B cell (primary cell): ENCODE results near the gene FARP1. TPM values are rescaled to one million over a fixed set of nuclear protein-coding genes. Genes with fewer than 3 reads are reported as not detected.

Experiments
- ATAC-seq: fragments of 200-7000 bp; cut with Tn5 transposase; one replicate; pipeline ENCODE4 v1.10.0; 2021; ENCODE audit warnings: low read depth, mild to moderate bottlenecking, moderate number of reproducible peaks, moderate library complexity
- CTCF ChIA-PET: fragments of 350-600 bp; sonication (Branson Sonifier 250); formaldehyde crosslinking; loops from one replicate; lab custom pipeline; 2021; ENCODE audit warnings: antibody characterized with exemption, inconsistent platforms; lab: Charles Lee
- POLR2A ChIA-PET: fragments of 350-600 bp; sonication (Branson Sonifier 250); formaldehyde crosslinking; loops from one replicate; lab custom pipeline; 2021; ENCODE audit warnings: antibody characterized with exemption; lab: Charles Lee
- DNase-seq: peaks from one replicate; pipeline ENCODE4 v3.0.0; 2013
- H2AFZ ChIP-seq: 2 replicates; pipeline ENCODE4 v1.6.1; 2012; ENCODE audit warnings: mild to moderate bottlenecking, low read depth, low read length; ENCODE audit not compliant: insufficient read depth, poor library complexity, severe bottlenecking
- H3K27ac ChIP-seq, 2 donors: 1 replicate in 1 of 2; 2 replicates in 1 of 2; pipeline ENCODE4 v1.5.1; 2012 to 2013; ENCODE audit warnings: low read length in 2 of 2, mild to moderate bottlenecking in 2 of 2, moderate library complexity in 1 of 2
- H3K27me3 ChIP-seq, 4 experiments: fragments of 200-600 bp in 1 of 4; sonication (generic) in 1 of 4; replicated peaks in 1 of 4; 1 replicate in 2 of 4; 2 replicates in 2 of 4; pipeline versions ENCODE4 v1.6.1 to v1.7.0; 2013 to 2016; ENCODE audit warnings: low read length in 3 of 4, mild to moderate bottlenecking in 2 of 4, mixed read lengths in 1 of 4, moderate library complexity in 1 of 4; ENCODE audit not compliant: insufficient read depth in 4 of 4, control insufficient read depth in 3 of 4; ENCODE audit errors: control extremely low read depth in 1 of 4
- H3K36me3 ChIP-seq, 2 experiments: replicated peaks in 1 of 2; 1 replicate in 1 of 2; 2 replicates in 1 of 2; pipeline versions ENCODE4 v1.6.1 to v1.7.1; 2013; ENCODE audit warnings: low read length in 1 of 2; ENCODE audit not compliant: insufficient read depth in 2 of 2, control insufficient read depth in 1 of 2; ENCODE audit errors: control extremely low read depth in 1 of 2, extremely low read depth in 1 of 2
- H3K4me1 ChIP-seq, 2 donors: fragments of 200-600 bp in 1 of 2; sonication (generic) in 1 of 2; 1 replicate in 1 of 2; 2 replicates in 1 of 2; pipeline versions ENCODE4 v1.5.1 to v1.6.1; 2013 to 2017; ENCODE audit warnings: low read length in 2 of 2; ENCODE audit not compliant: control insufficient read depth in 2 of 2, insufficient read depth in 2 of 2
- H3K4me2 ChIP-seq: replicated peaks from 2 replicates; pipeline ENCODE3; 2012; ENCODE audit warnings: mild to moderate bottlenecking, low read depth, low read length; ENCODE audit not compliant: poor library complexity, severe bottlenecking
- H3K4me3 ChIP-seq, 5 experiments: fragments of 200-600 bp in 1 of 5; sonication (generic) in 1 of 5; 1 replicate in 3 of 5; 2 replicates in 2 of 5; pipeline versions ENCODE4 v1.5.1 to v1.7.0; 2011 to 2016; ENCODE audit warnings: low read length in 4 of 5, mild to moderate bottlenecking in 4 of 5, low read depth in 2 of 5, control low read depth in 1 of 5, moderate library complexity in 1 of 5; ENCODE audit not compliant: insufficient read depth in 1 of 5; ENCODE audit errors: control extremely low read depth in 1 of 5, extremely low read depth in 1 of 5
- H3K79me2 ChIP-seq: fragments of 200-600 bp; sonication (generic); one replicate; pipeline ENCODE4 v1.6.0; 2016; ENCODE audit warnings: low read length; ENCODE audit not compliant: control insufficient read depth, insufficient read depth
- H3K9ac ChIP-seq: fragments of 200-600 bp; sonication (generic); 2 replicates; pipeline ENCODE4 v1.6.1; 2017; ENCODE audit warnings: mild to moderate bottlenecking, low read length, moderate library complexity
- H3K9me3 ChIP-seq, 3 donors: one replicate each; pipeline versions ENCODE4 v1.6.1 to v1.7.1; 2013; ENCODE audit warnings: low read length in 2 of 3; ENCODE audit not compliant: control insufficient read depth in 2 of 3, insufficient read depth in 1 of 3; ENCODE audit errors: control extremely low read depth in 1 of 3
- H4K20me1 ChIP-seq: 2 replicates; pipeline ENCODE4 v1.6.0; 2012; ENCODE audit warnings: mild to moderate bottlenecking, low read length; ENCODE audit not compliant: insufficient read depth, control insufficient read depth, poor library complexity, severe bottlenecking
- H3K27ac Mint-ChIP-seq: one replicate; pipeline ENCODE4 v1.8.0; 2021; ENCODE audit warnings: mixed read lengths
- H3K27me3 Mint-ChIP-seq: one replicate; pipeline ENCODE4 v1.8.0; 2021; ENCODE audit warnings: mixed read lengths
- H3K4me1 Mint-ChIP-seq: one replicate; pipeline ENCODE4 v1.8.0; 2021; ENCODE audit warnings: mixed read lengths
- H3K4me3 Mint-ChIP-seq: one replicate; pipeline ENCODE4 v1.8.0; 2021; ENCODE audit warnings: mixed read lengths
- H3K9me3 Mint-ChIP-seq: one replicate; pipeline ENCODE4 v1.8.0; 2022; ENCODE audit warnings: mixed read lengths; ENCODE audit not compliant: insufficient read depth
- CTCF ChIP-seq: fragments of 200-600 bp; IDR thresholded peaks from one replicate; pipeline ENCODE4 v1.8.0; 2022; ENCODE audit warnings: antibody characterized with exemption, mild to moderate bottlenecking
- EZH2 ChIP-seq: IDR thresholded peaks from 2 replicates; pipeline ENCODE4 v1.6.1; 2012; ENCODE audit warnings: borderline replicate concordance, low read depth, mild to moderate bottlenecking, moderate library complexity, low read length; ENCODE audit not compliant: insufficient read depth, poor library complexity, severe bottlenecking
- WGBS: methylation state at CpG from one replicate; pipeline ENCODE4 v1.1.5; 2013; ENCODE audit warnings: missing lambda C conversion rate; ENCODE audit not compliant: insufficient coverage; 5-methylcytosine and 5-hydroxymethylcytosine counted together
- intact Hi-C: fragments of 100-400 bp; cut with micrococcal nuclease; formaldehyde crosslinking; loops from one replicate; pipeline ENCODE4 v1.10.0; 2022
- polyA plus RNA-seq: library from polyadenylated mRNA; depleted of rRNA; stranded (reverse); fragments of >200 nt; gene quantifications from 2 replicates; pipeline ENCODE4 v1.2.3, GENCODE V29; 2012
- total RNA-seq, 2 donors: library from RNA; stranded (reverse); fragments of 120-200 nt in 1 of 2; gene quantifications; 1 replicate in 1 of 2; 2 replicates in 1 of 2; pipeline versions ENCODE4 v1.2.3 to v1.2.4, GENCODE V29; 2013 to 2022

Gene FARP1
- total and polyA plus RNA-seq, 2 donors (not counting 1 experiment from before 2014, with no cell fraction given): 0.15 to 1.5 TPM

DNA sequence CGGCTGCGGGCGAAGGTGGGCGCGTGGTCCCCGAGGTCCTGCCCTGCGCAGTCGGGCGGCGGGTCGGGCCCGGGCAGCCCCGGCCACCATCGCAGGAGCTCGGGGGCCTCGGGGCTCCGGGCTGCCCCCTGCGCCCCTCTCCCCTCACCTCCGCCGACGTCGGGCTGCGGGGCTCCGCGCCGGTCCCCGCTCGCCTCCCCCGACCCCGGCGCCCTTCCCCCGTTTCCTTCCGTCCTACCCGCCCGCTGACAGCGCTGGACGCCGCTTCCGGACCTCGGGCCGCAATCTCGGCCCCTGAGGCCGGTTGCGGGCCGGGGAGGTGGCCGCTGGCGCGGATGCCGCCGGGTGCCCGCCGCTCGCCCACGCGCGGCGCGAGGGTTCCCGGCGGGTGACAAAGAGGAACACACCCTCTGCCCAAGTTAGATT is 720 bp downstream of the FARP1 start:
- ChIA-PET POLR2A (no interaction called here), CTCF (no interaction called here)
- Histone ChIP-seq H2AFZ (peak overlapping the region; percentile 28), H3K27me3 (peaks cover 0 to 25% (median 15%) of the 10 kb centered on the region in 4 experiments), H3K4me3 (peak overlapping the region in 2 of 5 experiments; percentile 16 to 24), H3K79me2 (no peaks in the 10 kb centered on the region), H3K9me3 (peaks cover 0 to 10% (median 1%) of the 10 kb centered on the region in 3 donors), H3K4me2 (peak overlapping the region; percentile 74), H3K27ac (no peak overlapping the region), H3K36me3 (no peaks in the 10 kb centered on the region), H3K9ac (peak overlapping the region; percentile 26), H3K4me1 (peaks cover 7 to 17% of the 10 kb centered on the region in 2 donors), H4K20me1 (no peaks in the 10 kb centered on the region)
- peaks cover 8% of the 10 kb centered on the region for H3K4me1 Mint-ChIP-seq
- DNase-seq: peak; percentile 6
- H3K27ac Mint-ChIP-seq: no peak overlapping the region
- intact Hi-C loops: no loop called here
- WGBS: 1% methylated on average over 60 of the region's 60 CpGs
- no peak for ATAC-seq
- H3K4me3 Mint-ChIP-seq: peak overlapping the region; percentile 82
- TF ChIP-seq EZH2 (no peak), CTCF (no peak)
- H3K9me3 Mint-ChIP-seq: no peaks in the 10 kb centered on the region
- peaks cover 57% of the 10 kb centered on the region for H3K27me3 Mint-ChIP-seq

- CTCF ChIA-PET: no interaction called here
- H3K27me3 ChIP-seq: peaks cover 0 to 25% (median 14%) of the 10 kb centered on the region in 4 experiments
- H3K4me2 ChIP-seq: peak overlapping the region; percentile 74
- no peak overlapping the region for H3K27ac ChIP-seq
- no peaks in the 10 kb centered on the region for H4K20me1 ChIP-seq
- peak overlapping the region in 1 of 5 experiments; percentile 24 for H3K4me3 ChIP-seq
- peaks cover 7 to 17% of the 10 kb centered on the region in 2 donors for H3K4me1 ChIP-seq
- peak; percentile 5 for DNase-seq
- POLR2A ChIA-PET: no interaction called here
- intact Hi-C loops: no loop called here
- Mint-ChIP-seq H3K4me3 (peak overlapping the region; percentile 82), H3K27me3 (peaks cover 57% of the 10 kb centered on the region), H3K4me1 (peaks cover 8% of the 10 kb centered on the region), H3K9me3 (no peaks in the 10 kb centered on the region), H3K27ac (no peak overlapping the region)
- H2AFZ ChIP-seq: peak overlapping the region; percentile 28
- WGBS: 12% methylated on average over 18 of the region's 21 CpGs
- ATAC-seq: no peak
- no peaks in the 10 kb centered on the region for H3K36me3 ChIP-seq
- TF ChIP-seq CTCF (no peak), EZH2 (no peak)
- H3K9me3 ChIP-seq: peaks cover 0 to 10% (median 1%) of the 10 kb centered on the region in 3 donors
- H3K79me2 ChIP-seq: no peaks in the 10 kb centered on the region
- H3K9ac ChIP-seq: peak overlapping the region; percentile 26
Observed at GRCh38 chr13:98144027-98144741, 1.3 kb downstream of the FARP1 start.
